Measurements from ENCODE around the gene FRK.
"Not testable (repeated sequence)": the region's sequence is repeated elsewhere in the genome, so short reads cannot be mapped to it uniquely, and the experiment has no call there.

Gene FRK

DNA sequence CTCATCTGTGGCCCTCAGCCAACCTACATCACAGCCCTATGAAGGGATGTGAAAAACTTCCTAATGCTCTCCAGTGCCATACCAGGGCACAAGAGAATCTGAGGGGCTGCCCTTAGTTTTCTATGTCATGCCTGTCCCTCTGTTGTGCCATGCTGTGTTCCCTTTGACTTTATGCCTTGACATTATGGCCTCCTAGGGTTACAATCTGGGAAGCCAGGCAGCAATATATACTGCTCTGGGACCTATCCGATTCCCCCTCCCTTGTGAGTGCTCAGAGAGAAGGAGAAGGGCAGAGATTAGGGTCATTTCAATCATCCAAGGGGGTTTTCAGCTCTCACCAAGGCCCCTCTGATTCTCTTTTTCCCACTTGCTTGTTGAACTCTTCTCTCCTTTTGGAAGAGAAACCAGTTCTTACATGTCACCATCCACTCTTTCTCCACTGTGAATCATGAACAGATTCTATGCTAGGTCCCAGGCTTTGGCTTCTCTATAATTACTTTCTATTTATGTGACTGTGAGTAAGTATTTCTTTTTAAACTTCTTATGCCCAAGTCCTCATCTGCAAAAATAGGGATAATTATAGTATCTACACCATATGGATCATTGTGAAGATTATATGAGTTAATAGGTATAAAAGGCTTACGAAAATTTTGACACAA, 14.2 kb upstream of the FRK start:
- DNase-seq: no peak

DNA sequence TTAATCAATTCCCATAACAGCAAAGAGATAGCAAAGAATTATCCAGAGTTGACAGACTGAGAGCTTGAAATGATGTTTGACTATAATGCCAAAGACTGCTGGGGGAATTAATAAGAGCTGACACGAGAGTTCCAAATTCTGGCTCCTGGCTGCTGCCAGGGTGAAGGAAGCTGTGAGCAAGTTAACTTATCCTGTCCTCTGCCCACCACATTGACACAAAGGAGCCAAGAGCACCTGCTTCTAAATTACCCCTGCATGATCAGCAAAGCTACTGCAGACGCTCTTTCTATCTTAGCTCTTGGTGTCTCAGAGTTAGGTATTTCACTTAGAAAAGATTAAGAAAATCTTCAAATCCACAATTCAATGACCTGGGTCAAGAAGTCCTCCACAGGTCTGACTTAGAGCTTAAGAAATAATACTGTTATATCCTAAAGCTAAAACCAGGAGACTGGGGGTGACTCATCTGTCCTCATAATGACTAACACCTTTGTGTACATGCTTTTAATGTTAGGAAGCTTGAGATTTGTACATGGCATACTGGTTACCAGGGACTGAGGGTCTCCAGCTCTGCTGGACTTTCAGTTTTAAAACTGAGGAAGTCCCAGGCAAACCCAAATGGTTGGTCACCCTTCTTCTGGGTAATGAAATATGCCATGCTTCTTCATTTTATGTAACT, 13.2 kb upstream of the FRK start:
- DNase-seq: peak; percentile 60

DNA sequence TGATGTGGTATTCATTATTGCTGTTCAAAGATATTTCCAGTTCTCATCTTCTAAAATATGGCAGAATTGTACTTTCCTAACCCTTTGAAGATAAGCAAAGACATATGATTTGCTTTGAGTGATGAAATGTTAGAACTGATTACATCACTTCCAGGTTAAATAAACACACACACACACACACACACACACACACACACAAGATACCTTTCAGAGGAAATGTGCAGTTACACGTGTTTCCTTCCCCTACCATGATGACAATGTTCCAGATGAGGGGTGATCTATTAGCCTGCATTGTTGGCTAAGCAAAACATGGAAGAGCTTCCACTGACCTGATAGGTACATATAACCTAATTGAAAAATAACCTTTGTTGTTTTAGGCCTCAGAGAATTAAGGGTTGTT, 11.7 kb upstream of the FRK start:
- peak; percentile 22 for DNase-seq

DNA sequence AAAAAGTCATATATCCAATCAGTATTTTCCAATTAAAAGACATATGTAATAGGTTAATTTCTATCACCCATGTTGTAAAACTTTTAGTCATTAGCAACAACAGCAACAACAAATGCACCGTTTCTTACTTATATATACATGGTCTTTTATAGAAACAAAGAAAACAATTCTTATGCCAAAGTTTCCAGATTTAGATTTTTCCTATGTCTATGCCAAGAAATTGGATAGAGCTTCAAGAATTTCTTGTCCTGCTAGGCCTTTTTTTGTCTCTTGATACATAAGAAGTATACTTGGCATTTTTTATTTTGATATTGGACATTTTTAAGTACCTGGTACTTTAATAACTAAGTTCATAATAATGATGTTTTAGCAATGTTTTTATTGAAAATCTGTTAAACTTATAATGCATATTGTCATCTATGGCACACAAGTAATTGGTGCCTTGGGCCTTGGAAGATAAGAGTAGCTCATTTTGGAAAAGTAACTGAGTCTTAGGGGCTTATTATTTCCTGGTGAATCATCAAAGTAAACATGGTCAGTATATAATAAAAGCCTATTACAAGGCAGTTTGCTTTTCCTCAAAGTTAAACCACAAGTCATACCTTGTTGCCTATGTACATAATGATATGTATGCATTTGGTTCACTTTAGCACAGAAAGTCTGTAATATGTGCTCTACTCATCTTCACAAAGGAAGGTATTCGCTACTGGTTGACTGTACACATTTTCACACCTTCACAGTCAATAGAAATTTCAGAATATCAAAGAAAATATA, 10.1 kb upstream of the FRK start:
- DNase-seq: no peak

DNA sequence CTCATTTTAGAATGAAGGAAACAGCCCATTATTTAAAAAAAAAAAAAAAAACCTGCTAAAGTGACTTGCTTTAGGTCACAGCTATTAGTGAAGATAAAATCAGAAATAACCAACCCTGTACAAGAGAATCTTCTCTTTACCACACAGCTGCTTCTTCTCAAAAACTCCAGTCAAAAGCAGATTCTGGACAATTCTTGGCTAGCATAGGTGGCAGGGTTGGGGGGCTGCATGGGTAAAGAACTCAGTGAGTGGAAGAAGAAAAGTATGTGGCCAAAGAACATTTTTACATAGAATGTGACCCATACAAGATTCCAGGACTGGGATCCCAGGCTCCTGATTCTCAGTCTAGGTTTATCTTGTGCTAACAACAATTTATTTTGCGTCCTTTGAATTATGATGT, 9.4 kb upstream of the FRK start:
- DNase-seq: no peak

DNA sequence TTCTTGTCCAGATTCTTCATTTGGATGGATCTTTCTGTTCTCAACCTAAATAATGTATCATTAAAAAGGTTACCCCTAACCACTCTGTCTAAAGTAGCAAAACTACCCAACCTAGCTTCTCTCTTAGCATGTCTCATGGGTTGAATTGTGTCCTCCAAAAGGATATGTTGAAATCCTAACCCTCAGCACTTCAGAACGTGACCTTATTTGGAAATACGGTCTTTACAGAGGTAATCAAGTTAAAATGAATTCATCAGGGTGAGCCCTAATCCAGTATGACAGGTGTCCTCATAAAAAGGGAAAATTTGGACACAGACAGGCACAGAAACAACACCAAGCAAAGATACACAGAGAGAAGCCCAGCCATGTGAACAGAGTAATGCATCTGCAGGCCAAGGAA, 6.1 kb upstream of the FRK start:
- DNase-seq: no peak

DNA sequence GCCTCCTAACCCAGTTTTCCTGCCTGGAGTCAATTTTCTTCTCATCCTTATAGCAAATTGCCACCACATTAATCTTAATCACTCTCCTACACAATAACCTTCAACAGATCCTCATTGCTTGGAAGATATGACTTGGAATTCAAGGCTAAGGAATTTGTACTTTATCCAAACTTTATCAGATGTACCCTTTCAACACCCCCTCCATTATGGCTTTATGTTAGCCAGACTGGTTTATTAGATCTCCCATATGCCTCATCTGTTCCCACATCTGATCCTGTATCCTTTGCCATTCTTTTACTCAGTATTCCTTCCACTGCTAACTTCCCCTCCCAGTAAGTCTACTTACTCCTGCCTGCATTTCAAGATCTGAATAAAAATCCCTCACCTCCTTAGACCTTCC, 4.0 kb upstream of the FRK start:
- DNase-seq: peak; percentile 9

DNA sequence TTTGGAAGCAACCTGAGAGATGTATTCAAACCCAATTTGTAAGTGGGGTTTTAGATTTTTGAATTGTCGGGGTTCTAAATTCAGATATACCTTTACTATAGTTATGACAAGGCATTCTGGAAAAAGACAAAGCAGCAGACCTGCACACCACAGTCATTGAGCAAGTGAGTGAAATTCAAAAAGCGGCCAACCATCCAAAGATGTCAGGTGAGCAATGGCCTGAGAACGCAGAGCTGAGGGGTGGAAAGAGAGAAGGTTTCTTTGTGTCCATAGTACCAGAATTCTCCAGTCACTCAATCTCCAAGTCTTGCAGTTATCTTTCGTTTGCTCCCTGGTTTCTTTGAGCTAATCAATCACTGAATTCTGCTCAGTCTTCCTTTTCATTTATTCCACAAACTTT, 1.8 kb upstream of the FRK start:
- DNase-seq: no peak

DNA sequence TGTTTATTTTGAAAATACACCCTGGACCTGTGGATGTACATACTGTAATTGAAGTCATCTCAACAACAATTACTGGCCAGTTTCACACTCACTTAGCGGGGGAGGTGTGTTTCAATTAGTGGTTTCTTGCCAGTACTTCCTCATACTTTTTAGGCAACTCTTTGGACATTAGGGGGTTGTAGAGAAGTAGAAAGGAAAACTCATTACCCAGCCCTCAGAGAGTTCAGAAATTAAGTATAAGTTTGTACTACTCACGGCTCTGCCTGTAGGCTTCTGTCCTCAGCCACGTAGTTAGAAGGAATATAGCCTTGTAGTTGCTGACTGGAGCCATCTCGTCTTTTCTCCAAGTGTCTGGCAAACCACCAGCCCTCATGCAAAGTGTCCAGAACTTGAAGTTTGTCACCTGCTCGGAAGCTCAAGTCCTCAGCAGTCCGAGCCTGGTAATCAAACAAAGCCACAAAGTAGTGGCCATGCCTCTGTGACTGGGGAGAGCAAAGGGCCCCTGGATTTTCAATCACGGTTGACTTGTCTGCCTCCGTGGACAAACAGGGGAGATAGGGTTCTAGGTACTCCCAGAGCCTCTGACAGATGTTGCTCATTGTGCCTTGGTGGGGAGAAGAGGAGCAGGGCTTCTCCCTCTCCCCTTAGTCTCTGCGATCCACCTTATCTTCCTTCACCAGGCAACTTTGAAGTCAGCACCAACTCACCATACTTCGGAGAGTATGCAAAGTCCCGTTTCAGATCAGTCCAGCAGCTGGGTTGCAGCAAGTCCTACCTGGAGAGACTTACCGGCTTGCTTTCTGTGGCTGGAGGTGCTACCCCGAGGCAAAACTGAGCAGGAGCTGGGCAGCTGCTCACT, 749 bp downstream of the FRK start:
- DNase-seq: no peak

DNA sequence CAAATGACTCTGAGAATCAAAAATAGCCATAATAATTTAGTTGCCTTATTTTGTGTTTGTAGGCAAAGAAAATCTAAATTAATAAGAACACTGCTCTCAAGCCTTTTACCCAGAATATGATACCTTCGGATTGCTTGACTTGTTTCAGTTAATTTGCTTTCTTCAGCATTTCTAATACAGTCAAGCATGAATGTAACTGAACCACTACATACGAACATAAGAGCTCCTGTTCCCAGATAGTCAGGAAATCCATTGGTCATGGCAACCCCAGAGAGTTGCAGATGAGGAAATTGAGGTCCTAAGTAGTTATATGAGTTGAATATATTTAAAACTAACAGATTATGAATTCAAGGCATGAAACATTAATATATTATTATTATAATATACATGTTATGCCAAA, 2.9 kb downstream of the FRK start:
- no peak for DNase-seq

DNA sequence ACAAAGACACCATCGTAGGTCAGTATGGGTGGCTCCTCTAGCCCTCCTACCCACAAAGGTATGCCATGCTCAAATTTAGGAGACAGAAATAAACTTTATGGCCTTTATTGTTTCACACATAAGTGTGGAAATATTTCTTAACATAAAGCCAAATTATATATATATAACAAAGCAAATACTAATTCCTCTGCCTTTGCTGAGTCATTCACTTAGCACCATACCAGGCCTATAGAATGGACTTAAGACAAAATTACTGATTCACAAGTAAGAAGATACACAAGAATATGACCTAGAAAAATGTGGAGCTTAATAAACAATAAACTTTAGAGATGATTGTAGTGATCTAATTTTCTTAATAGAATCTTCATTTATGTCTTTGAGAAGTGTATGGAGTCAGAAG, 5.2 kb downstream of the FRK start:
- DNase-seq: no peak

DNA sequence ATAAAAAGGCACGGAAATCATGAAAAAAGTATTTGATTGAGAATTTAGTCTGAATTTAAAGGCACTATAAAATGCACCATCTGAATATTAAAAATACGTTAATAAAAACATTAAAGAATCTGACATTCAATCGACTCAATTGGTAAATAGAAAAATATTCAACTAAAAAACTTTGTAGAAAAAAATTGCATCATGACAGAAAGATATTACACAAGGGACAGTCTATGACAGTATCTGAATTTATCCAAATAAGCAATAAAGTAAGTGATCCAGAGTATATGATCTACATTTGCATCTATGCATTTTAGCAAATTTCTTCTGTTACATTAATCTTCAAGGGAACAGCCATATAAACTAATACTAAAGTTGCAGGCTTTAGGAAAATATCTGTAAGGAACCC, 9.4 kb downstream of the FRK start:
- no peak for DNase-seq

DNA sequence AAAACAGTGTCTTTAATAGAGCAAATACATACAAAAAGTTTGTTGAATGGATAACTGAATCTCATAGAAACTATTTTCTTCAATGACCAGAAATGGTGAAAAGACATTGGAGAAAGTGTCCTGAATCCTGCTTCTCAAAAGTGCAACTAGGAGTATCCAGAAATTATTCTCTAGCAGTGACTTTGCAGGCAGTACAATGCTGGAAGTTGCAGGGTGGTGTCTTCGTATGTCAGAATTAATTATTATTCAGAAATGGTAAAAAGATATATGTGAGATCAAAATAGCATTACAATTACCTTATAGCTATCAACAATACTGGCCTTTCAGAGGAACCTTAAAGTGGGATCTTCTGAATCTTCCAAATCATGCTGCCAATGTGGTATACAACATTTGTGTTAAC, 10.0 kb downstream of the FRK start:
- no peak for DNase-seq

DNA sequence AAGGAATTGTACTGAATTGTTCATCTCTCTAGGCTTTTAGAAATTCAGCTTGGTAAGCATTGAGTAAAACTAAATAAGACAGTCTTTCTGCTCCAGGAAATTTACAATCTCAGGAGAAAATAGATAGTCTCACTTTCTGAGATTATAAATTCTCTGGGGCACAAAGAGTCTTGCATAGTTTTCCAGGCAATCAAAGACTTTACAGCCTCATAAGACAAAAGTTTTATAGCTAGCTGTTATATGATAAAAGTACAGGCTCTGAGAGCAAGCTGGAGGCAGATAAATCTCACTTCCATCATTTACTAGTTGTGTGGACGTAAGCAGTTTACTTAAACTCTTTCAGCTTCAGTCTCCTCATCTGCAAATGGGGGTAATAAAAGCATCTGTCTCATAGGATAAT, 11.4 kb downstream of the FRK start:
- DNase-seq: no peak

DNA sequence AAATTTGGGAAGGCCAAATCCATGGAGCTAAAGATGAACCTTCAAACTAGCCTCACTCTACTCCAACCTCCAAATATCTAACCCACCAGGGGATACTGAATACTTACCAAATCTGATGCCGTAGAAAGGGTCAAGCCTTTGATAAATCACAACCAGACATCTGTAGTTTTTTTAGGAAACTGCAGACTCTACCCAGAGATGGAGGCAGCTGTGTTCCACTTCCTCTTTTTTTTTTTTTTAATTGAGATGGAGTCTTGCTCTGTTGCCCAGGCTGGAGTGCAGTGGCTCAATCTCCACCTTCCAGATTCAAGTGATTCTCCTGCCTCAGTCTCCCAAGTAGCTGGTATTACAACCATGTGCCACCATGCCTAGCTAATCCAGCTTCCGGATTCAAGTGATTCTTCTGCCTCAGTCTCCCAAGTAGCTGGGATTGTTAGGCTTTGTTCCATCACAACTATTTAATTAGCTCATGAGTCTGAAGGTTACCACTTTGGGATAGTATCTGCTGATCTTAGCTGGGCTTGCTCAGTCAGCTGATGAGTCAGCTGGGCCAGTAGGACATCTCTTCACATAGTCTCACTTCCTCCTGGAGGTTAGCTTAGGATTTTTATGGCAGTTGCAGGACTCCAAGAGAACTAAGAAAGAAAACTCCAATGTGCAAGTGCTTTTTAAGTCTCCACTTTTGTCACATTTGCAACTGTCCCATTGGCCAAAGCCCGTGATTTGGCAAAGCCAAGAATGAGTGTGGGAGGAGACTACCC, 13.3 kb downstream of the FRK start:
- DNase-seq: peak; percentile 36

DNA sequence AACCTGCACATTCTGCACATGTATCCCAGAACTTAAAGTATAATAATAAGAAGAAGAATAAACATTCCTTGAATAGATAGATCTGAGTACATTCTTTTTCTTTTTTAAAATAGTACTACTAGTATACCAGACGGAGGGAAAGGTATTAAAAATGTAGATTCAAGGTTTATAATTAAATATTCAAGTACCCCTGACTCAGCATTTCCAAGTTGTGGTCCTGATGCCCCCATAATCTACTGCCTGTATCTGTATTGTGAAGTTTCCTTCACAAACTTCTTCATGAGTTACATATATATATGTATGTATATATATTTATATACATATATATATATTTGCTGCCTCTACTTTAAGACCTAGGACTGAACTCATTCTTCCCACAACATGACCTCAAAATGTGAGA, 14.0 kb downstream of the FRK start:
- DNase-seq: no peak

DNA sequence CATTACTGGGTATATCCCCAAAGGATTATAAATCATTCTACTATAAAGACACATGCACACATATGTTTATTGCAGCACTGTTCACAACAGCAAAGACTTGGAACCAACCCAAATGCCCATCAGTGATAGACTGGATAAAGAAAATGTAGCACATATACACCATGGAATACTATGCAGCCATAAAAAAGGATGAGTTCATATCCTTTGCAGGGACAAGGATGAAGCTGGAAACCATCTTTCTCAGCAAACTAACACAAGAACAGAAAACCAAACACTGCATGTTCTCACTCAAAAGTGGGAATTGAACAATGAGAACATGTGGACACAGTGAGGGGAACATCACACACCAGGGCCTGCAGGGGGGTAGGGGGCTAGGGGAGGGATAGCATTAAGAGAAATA, 14.4 kb downstream of the FRK start:
- DNase-seq: not testable (repeated sequence)

DNA sequence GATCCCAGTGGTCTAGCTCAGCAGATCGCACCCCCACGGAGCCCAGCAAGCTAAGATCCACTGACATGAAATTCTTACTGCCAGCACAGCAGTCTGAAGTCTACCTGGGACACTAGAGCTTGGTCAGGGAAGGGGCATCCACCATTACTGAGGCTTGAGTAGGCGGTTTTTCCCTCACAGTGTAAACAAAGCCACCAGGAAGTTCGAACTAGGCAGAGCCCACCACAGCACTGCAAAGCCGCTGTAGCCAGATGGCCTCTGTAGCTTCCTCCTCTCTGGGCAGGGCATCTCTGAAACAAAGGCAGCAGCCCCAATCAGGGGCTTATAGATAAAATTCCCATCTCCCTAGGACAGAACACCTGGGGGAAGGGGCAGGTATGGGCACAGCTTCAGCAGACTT, 18.8 kb downstream of the FRK start:
- no peak for DNase-seq

DNA sequence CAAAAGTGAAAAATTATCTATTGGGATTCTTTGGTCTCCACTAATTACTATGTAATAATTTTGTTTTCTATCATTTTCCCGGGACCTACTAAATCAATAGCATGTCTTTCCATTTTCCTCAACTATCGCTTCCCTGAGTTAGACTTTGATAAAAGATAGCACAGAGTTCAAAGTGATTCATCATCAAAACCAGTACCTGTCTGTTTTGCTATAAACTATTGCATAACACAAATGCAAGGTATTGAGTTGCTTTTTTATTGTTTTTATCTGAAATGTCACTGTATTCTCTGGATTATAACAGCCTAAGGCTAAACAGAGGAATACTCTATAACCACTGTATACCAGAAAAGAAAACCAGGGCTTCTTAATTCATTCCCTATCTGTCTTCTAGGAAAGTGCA, 19.7 kb downstream of the FRK start:
- DNase-seq: no peak

DNA sequence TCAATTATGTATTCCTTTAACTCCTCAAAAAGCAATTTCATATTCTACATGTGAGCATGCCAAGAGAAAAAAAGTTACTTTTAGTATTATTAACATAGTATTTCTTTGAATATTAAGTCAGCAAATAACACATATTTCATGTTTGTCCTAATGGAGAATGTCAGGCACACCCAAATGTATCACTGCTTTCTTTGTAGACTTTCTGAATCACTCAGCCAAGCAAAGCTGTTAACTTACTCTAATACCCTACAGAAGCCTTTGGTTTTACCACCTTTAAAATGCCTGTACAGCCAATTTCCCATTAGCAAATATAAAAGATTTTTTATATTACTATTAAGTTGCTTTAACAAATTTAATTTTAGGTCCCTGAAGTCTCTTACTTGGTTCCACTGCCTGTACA, 23.8 kb downstream of the FRK start:
- DNase-seq: no peak

DNA sequence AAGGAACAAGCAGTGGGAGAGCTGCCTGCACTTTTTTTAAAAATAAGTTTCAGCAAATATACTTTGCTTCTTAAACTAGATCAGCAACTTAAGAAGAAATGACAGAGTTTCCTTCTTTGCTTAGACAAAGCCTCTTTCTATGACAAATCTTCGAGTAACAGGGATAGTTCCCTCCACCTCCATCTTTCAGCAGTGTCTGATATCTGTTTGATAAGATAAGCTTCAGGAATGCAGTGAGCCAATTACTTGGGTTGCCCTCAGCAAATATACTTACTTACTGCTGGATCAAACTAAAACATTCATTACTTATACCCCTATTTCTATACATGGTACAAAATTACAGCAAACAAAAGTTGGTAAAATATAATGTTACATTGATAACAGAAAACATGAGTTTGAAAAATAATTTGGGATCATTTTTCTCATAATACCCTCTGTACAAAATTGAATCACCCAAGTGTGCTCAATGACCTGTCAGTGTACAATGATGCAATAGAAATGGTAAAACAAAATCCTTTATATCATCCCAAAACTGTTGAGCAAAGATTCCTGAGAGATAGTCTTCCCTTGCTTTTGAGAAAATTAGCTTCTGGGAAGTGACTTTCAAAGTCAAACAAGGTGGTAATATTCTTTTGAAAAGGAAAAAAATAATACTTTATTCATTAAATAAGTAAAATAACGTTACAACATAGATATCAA, 24.5 kb downstream of the FRK start:
- DNase-seq: peak; percentile 46

DNA sequence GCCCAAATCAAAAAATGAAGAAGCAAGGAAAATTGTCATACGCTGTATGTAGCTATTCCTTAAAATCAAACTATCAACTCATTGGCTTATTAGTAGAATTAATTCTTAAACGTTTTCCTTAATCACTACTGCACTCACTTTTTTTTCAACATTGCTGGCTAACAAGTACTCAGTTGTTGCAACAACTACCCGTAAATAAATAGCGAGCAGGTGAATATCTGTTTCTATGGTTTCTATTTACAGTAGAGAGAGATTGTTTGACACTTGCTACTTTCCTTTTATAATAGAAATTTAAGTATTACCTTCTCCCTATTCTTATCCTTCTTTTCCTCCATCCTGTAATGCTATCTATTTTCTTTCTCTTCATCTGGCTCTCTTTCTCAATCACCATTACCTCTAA, 25.1 kb downstream of the FRK start:
- no peak for DNase-seq
